Epithelial cell of proximal tubule (primary cell): Measurements from ENCODE around the gene FSCN2. TPM values are rescaled to one million over a fixed set of nuclear protein-coding genes. Genes with fewer than 3 reads are reported as not detected.

ENCODE experiments used
- DNase-seq: peaks from one replicate; pipeline ENCODE4 v3.0.0-alpha.2; 2011; ENCODE audit warnings: low read depth
- H3K4me3 ChIP-seq: 2 replicates; pipeline ENCODE4 v1.5.1; 2011; ENCODE audit warnings: low read depth, mild to moderate bottlenecking, low read length
- total RNA-seq: library from RNA; depleted of rRNA; stranded (reverse); fragments of >200 nt; gene quantifications from 2 replicates; pipeline ENCODE4 v1.2.3, GENCODE V29; 2015
- TF ChIP-seq, protein P1 (sequence below): conservative IDR thresholded peaks from 2 replicates; pipeline ENCODE4 v1.5.1; 2012; ENCODE audit warnings: low read depth, mild to moderate bottlenecking, low read length

Gene FSCN2
- total RNA-seq, 1 donor from 2014 or later: not detected

DNA sequence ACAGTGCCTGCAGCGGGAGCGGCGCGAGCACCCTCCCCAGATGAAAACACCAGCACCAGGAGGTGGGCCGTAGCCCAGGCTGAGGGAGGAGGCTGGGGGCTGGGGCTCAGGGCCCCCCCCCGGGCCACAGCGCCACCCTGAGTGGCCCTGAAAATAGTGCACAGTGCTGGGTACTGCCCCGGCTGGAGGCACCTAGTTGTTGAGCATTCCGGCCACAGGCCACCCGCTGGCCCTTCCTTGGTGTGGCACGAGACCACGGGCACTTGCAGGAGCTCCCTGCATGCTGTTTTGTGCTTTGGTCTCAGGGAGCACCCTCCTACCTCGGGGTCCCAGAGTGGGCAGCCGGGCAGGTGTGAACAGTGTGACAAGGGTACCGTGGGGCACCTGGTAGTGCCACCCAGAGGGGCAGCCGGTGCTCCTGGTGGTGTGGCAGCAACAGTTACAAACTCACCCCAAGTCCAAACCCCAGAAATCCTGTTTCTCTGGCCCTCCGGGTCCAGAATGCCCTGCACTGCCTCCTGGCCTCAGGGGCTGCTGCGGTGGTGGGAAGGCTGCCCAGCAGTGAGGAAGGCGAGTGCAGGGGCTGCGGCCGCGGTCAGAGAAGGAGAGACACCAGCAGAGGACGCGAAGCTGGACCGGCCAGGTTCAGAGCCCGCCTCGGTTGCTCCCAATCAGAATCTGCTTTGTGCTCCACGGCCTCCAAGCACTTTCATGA lies 11.9 kb downstream of the FSCN2 start:
- TF ChIP-seq, protein P1, sequence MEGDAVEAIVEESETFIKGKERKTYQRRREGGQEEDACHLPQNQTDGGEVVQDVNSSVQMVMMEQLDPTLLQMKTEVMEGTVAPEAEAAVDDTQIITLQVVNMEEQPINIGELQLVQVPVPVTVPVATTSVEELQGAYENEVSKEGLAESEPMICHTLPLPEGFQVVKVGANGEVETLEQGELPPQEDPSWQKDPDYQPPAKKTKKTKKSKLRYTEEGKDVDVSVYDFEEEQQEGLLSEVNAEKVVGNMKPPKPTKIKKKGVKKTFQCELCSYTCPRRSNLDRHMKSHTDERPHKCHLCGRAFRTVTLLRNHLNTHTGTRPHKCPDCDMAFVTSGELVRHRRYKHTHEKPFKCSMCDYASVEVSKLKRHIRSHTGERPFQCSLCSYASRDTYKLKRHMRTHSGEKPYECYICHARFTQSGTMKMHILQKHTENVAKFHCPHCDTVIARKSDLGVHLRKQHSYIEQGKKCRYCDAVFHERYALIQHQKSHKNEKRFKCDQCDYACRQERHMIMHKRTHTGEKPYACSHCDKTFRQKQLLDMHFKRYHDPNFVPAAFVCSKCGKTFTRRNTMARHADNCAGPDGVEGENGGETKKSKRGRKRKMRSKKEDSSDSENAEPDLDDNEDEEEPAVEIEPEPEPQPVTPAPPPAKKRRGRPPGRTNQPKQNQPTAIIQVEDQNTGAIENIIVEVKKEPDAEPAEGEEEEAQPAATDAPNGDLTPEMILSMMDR: no peak
- DNase-seq: no peak
- no peak overlapping the region for H3K4me3 ChIP-seq

DNA sequence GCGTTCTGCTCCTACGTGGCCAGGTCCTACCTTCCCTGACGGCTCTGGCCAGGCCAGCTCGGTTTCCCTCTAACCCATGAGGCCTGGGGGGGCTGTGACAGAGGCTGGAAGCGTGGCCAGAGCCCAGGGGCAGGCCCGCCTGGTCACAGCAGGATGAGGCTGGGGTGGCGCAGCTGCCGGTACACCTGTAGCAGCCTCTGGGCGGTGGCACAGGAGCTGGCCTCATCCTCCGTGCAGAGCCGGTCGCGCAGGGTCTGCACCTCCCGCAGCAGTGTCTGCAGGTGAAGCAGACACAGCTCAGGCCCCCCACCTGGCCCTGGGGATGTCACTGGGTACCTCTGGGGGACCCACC lies 12.5 kb downstream of the FSCN2 start:
- TF ChIP-seq, protein P1: no peak
- DNase-seq: no peak
- H3K4me3 ChIP-seq: no peak overlapping the region

DNA sequence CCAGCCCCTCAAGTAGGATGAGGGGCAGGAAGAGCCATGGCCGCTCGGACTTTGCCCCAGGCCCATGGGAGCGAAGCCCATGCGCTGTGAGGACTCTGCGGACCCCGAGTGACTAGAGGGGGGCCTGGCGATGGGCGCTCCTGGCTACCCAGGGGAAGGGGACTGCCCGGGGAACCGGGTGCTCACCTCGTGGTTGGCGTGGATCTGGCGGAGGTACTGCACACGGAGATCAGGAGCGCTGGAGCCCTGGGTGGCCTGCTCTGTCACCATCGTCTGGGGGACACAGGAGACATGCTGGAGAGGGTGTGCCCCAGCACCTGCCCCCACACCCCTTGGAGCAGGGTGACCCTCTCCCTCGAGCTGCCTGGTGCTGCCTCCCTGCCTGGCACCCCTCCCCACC lies 12.9 kb downstream of the FSCN2 start:
- H3K4me3 ChIP-seq: no peak overlapping the region
- TF ChIP-seq, protein P1: no peak
- no peak for DNase-seq

DNA sequence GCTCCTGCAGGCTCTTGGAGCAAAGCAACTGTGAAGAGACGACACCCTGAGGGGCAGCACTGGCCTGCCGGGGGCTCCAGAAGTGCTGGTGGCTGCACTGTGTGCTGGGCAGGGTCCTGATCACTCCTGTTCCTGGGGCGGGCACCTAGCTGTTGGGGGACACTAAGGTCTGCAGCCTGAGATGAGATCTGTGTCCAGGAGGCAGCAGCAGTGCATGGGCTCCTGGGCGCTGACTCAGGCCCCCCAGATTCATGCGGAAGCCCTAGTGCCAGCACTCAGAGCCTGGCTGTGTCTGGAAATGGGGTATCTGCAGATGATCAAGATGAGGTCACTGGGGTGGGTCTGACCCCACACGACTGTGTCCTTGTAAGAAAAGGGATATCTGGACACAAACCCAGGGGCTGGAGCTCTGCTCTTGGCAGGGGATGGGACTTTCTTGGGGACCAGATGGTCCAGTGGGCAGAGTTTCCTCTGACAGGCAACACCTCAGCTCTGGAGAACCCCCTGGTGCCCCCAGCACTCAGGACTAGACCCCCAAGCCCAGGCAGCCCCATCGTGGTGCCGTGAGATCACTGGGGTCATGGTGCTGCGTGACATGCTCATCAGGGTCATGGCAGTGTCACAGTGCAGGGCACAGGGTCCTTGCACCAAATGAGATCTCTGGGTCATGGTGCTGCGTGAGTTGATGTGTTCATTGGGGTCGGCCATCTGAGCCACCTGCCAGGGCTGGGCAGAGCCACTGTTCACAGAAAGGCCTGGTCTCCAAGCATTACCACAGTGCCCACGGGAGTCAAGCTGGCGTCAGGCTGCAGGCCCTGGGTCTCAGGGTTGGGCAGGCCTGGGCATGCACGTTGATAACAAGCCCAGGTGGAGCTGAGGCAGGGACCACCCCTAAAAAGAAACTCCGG lies 14.5 kb downstream of the FSCN2 start:
- DNase-seq: no peak
- TF ChIP-seq, protein P1: no peak
- H3K4me3 ChIP-seq: no peak overlapping the region

DNA sequence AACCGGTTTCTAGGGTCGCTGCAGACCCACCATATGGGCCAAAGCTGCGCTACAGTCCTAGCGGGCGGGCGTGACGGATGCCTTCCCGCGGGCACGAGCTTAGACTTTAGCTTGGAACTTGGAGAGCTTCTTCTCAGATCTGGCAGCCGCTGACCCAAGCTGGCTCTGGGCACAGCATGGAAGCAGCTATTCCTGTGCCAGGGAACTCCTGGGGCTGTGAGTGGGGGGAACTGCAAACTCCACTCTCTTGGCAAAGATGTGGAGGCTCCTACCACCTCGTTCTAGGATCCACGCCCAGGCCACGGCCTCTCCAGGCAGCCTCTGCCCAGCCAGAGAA lies 15.1 kb downstream of the FSCN2 start:
- TF ChIP-seq, protein P1: no peak
- no peak overlapping the region for H3K4me3 ChIP-seq
- no peak for DNase-seq

DNA sequence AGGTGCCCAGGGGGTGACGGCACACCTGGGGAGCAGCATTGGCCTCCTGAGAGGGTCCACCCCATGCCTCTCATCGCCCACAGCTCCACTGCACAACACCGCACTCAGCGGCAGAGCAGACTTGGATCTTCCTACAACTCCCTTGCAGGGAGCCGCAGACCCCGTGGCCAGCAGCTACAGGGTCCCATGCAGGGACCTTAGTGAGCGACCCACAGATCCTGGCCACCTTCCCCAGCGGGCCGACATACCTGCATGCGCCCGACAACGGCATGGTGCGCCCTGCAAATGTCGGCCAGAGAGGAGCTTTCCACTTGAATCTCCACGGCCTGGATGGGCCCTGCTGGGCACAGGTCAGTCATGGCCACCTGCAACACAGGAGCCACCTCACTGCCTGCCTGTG lies 15.6 kb downstream of the FSCN2 start:
- no peak overlapping the region for H3K4me3 ChIP-seq
- no peak for DNase-seq
- TF ChIP-seq, protein P1: no peak
